ENCODE results near the gene ZBP1.

Gene ZBP1

GRCh38 chr20:57584768-57585461, 35.3 kb downstream of the ZBP1 start:
- no peak for DNase-seq (ENCODE audit: low spot score)

GRCh38 chr20:57583289-57584257, 36.7 kb downstream of the ZBP1 start:
- no peak for DNase-seq (ENCODE audit: low spot score)

- no peak for DNase-seq (ENCODE audit: low spot score)
Observed at GRCh38 chr20:57582432-57583288, 37.6 kb downstream of the ZBP1 start.

GRCh38 chr20:57582029-57582378, 38.2 kb downstream of the ZBP1 start:
- DNase-seq (ENCODE audit: low spot score), result no peak

DNA sequence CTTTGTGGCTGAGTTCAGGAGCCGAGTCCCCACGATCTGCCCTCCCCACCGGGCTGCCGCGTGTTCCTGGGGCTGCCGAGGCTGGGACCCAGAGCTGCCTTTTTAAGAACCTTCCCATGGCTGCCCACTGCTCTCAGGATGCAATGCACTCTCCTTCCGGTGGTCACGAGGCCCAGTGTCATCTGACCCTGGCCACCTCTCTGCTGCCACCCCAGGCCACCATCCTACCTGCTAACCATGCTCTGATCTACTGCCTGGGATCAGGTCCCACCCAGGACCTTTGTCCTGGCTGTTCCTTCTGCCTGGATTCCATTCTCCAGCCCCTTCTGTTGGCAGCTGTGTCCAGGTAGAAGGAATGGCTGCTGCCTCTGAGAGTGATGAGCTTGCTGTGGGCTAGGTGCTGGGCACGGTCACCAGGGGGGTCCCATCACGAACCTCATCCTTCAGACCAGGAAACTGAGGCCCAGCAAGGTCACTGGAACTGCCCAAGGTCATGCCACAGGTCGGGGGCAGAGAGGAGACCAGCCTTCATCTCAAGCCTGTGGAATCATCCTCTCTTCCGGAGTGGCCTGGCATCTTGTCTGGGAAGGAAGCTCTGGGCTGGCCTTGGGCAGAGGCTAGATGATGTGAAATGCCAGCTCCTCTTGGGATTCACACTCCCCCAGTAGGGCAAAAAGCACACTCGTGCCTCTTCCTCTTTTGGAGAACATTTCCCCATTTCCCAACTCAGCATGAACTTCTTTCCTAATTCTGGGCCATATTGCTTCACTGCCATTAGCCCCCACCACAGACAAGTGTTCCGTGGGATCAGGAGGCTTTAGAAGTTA, 38.8 kb downstream of the ZBP1 start:
- DNase-seq (ENCODE audit: low spot score), result no peak

DNA sequence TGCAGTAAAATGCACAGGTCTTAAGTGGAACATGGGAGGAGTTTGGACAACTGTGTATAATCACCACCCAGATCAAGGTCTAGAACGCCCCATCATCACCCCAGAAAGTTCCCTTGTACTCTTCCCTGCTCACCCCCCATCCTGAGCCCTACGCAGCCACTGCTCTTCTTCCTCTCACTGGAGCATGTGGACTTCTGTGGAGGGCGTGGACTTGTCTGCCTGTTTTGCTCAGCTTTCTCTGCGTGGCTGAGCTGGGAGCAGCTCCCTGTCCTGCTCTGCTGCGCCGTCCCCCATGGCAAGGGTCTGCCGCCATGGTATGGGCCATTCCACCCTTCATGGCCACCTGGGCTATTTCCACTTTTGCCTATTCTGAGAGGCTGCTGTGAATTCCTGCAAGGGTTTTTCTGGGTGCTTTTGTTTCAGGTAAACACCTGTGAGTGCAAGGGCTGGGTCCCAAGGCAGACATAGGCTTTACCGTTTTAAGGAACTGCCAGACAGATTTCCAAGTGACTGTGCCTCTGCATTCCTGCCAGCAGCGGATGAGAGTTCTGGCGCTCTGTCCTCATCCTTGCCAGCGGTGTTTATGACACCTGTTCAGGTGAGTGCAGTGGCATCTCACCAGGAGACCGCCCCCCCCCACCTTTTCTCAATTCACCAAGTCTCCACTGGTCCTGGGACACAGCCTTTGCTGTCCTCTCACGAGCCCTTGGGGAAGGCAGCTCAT, 39.6 kb downstream of the ZBP1 start:
- DNase-seq (ENCODE audit: low spot score), result no peak

DNA sequence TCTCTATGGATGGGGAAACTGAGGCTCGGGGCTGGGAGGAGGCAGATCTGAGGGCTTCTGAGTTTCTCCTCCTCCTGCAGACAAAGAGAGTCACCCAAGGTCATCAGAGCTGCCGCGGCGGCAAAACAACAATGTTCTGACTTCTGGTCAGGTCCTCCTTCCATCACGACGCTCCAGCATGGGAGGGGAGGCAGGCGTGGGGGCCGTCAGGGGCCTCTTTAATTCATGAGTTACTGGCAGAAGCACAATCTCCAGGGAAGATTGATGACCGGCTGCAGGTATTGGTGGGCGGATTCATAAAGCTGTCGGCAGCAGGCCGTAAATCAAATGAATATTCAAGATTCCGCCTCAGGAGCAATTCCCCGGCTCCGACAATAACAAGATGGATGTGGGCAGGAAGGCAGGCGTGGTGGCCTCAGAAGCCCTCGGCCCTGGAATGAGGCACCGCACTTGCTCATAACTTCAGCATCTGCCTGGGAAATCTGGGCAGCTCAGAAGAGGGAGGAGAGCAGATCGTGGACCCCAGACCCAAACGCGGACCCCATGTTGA, 40.3 kb downstream of the ZBP1 start:
- DNase-seq (ENCODE audit: low spot score), result no peak

DNA sequence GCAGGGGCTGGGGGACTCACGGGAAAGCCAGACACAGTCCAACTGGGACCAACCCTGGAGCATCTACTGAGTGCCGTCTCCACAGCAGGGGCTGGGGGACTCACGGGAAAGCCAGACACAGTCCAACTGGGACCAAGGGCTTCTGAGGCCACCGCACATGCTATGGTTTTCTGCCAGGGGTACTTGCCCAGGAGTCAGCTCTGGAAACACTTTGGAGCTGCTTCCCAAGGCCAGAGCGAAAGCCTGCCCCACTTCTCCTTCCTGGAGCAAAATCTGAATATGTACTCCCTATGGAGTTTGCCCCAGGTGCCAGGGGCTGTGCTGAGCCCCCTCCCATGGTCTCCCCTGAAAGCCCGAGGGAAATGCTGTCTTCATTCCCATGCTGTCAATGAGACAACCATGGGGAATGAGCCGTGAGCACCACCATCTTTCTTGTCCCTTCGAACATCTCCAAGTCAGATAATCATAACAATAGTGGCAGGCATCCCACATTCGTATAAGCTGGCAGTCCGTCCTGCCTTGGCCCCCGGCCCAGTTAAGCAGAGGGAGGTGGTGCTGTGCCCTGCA, 40.8 kb downstream of the ZBP1 start:
- no peak for DNase-seq (ENCODE audit: low spot score)

GRCh38 chr20:57578476-57579165, 41.6 kb downstream of the ZBP1 start:
- DNase-seq (ENCODE audit: low spot score), result no peak

- DNase-seq (ENCODE audit: low spot score), result no peak
Observed at GRCh38 chr20:57577679-57578475, 42.3 kb downstream of the ZBP1 start.

DNA sequence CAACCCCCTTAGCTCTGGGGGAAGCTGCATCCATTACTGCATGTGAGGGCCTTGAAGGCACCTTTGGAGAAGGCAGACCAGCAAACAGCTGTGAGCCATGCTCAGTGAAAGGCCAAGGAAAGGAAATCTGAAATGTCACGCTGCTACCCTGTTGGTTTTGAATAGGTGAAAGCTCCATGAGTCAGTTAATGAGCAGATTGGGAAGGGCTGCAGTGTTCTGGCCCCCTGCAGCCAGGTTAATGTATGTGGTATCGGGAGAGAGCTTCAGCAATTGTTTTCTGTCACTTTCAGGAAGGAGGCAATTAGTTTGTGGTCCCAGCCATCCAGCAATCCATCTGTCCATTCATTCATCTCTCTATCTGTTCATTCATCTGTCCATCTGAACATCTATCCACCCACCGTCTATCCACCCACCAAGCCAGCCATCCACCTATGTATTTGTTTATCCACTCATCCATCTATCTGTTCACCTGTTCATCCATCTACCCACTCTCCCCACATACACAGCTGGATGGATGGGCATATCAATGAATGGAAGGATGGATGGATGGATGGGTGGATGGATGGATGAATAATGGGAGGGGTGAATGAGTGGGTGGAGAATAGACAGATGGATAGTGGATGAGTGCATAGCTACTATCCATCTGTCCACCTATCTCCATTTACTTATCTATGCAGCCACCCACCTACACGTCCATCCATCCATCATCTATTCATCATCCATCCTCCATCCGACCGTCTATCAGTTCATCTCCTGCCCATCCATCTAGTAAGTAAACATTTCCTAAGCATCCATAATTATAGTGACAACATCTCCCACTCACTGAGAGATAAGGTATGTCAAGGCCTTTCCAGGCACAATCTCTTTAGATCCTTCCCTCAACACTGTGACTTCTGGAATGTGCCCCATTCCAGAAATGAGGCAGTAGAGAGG, 43.3 kb downstream of the ZBP1 start:
- DNase-seq (ENCODE audit: low spot score), result no peak

GRCh38 chr20:57576002-57576401, 44.2 kb downstream of the ZBP1 start:
- no peak for DNase-seq (ENCODE audit: low spot score)

GRCh38 chr20:57574954-57575353, 45.3 kb downstream of the ZBP1 start:
- no peak for DNase-seq (ENCODE audit: low spot score)

- DNase-seq (ENCODE audit: low spot score), result no peak
Observed at GRCh38 chr20:57573894-57574293, 46.3 kb downstream of the ZBP1 start.

DNA sequence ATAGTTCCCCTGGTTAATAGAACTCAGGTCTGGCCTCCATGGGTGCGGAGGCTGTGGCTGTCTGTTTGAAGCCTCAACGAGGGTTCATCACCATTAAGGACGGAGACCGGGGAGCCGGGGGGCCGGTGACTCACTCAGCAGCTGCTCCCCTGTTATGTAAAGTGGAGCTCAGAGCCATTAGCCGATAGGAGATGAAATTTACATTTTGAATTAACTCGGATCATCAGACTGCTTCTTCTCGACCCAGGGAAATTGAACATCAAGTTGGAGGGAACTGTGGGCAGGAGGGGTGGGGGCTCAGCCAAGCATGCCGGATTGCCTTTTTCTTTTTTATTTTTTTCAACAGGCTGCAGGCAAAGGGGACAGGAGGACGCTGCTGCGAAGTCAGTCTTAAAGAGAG, 47.0 kb downstream of the ZBP1 start:
- no peak for DNase-seq (ENCODE audit: low spot score)

- no peak for DNase-seq (ENCODE audit: low spot score)
Observed at GRCh38 chr20:57571782-57572416, 48.3 kb downstream of the ZBP1 start.

DNA sequence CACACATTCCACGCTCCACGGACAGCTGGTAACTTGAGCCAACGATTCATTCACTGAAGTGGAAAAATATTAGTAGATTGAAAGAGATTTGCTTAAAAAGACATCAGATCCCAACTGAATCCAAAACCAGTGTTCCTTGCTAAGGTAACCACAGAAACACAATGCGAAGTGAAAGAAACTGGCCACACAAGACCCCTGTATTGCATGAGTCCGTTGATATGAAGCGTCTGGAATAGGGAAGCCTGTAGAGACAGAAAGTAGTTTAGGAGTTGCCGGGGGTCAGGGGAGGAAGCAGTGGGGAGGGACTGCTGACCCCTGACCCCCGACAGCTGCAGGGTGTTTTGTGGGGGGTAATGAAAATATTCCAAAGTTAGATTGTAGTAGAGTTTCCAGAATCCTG, 49.3 kb downstream of the ZBP1 start:
- no peak for DNase-seq (ENCODE audit: low spot score)
